GM12878 (cell line): ENCODE measurements around the gene SCT. TPM values are rescaled to one million over a fixed set of nuclear protein-coding genes. Genes with fewer than 3 reads are reported as not detected.

Experiments
- ATAC-seq: fragments of 200-7000 bp; cut with Tn5 transposase; 3 replicates; pipeline ENCODE4 v1.9.1; 2020; ENCODE audit warnings: mild to moderate bottlenecking, moderate library complexity
- BruUV-seq: library from RNA; stranded (reverse); fragments of 400-500 nt; replicated peaks from 2 replicates; lab custom pipeline; 2021; lab: Mats Ljungman, UMichigan
- CTCF ChIA-PET: fragments of 300-600 bp; sonication (Branson Sonifier 250); formaldehyde crosslinking; extraction: SDS; loops from one replicate; lab custom pipeline; 2021; ENCODE audit warnings: inconsistent platforms; lab: Yijun Ruan, JAX
- POLR2A ChIA-PET: fragments of 350-600 bp; formaldehyde crosslinking; extraction: SDS; loops from one replicate; lab custom pipeline; 2021; ENCODE audit warnings: inconsistent platforms; lab: Charles Lee
- RAD21 ChIA-PET: fragments of 300-600 bp; sonication (Branson Sonifier 250); formaldehyde crosslinking; loops from one replicate; lab custom pipeline; 2023; ENCODE audit warnings: antibody characterized with exemption; ENCODE audit not compliant: unreplicated experiment; lab: Charles Lee
- SMC1A ChIA-PET: fragments of 300-600 bp; sonication (Branson Sonifier 250); formaldehyde crosslinking; loops from one replicate; lab custom pipeline; 2023; ENCODE audit not compliant: unreplicated experiment, uncharacterized antibody; lab: Charles Lee
- DNase-seq: peaks from one replicate; pipeline ENCODE4 v3.0.0-alpha.2; 2011; ENCODE audit warnings: low read depth, low spot score
- FAIRE-seq: peaks from 3 replicates; lab custom pipeline; 2011; peaks lifted over from hg19 to GRCh38; lab: Jason Lieb, UNC
- H2AFZ ChIP-seq: 2 replicates; pipeline ENCODE4 v1.6.0; 2011; ENCODE audit warnings: low read depth, low read length, control low read depth; ENCODE audit not compliant: control insufficient read depth
- H3K27ac ChIP-seq: 2 replicates; pipeline ENCODE4 v1.5.1; 2011; ENCODE audit warnings: control low read depth; ENCODE audit not compliant: control insufficient read depth, insufficient read depth
- H3K27me3 ChIP-seq, 2 experiments: replicated peaks in 1 of 2; 2 replicates each; pipeline versions ENCODE4 v1.6.0 to v1.6.1; 2011; ENCODE audit warnings: low read length in 1 of 2; ENCODE audit not compliant: control insufficient read depth in 2 of 2, insufficient read depth in 2 of 2
- H3K36me3 ChIP-seq, 2 experiments: 2 replicates each; pipeline ENCODE4 v1.5.1; 2011; ENCODE audit warnings: low read length in 1 of 2; ENCODE audit not compliant: control insufficient read depth in 2 of 2, insufficient read depth in 2 of 2
- H3K4me1 ChIP-seq: 2 replicates; pipeline ENCODE4 v1.6.1; 2011; ENCODE audit warnings: mild to moderate bottlenecking, low read length, moderate library complexity, mixed read lengths; ENCODE audit not compliant: control insufficient read depth, insufficient read depth
- H3K4me2 ChIP-seq: 2 replicates; pipeline ENCODE4 v1.6.0; 2011; ENCODE audit warnings: control low read depth; ENCODE audit not compliant: control insufficient read depth, insufficient read depth
- H3K4me3 ChIP-seq: fragments of 200-600 bp; sonication (generic); 2 replicates; pipeline ENCODE4 v1.5.1; 2016
- H3K79me2 ChIP-seq: 2 replicates; pipeline ENCODE4 v1.6.0; 2011; ENCODE audit warnings: low read length; ENCODE audit not compliant: control insufficient read depth, insufficient read depth
- H3K9ac ChIP-seq: 2 replicates; pipeline ENCODE4 v1.8.0; 2011; ENCODE audit warnings: low read length, control low read depth, mixed read lengths; ENCODE audit not compliant: control insufficient read depth, insufficient read depth
- H3K9me3 ChIP-seq: replicated peaks from 3 replicates; pipeline ENCODE4 v1.5.1; 2011; ENCODE audit warnings: mild to moderate bottlenecking, low read length; ENCODE audit not compliant: control insufficient read depth, insufficient read depth
- H4K20me1 ChIP-seq: 2 replicates; pipeline ENCODE4 v1.6.0; 2011; ENCODE audit not compliant: control insufficient read depth, insufficient read depth
- IKZF1 ChIP-seq: fragments of 450-650 bp; conservative IDR thresholded peaks from 2 replicates; pipeline ENCODE4 v1.6.1; 2017; ENCODE audit warnings: antibody characterized with exemption, mild to moderate bottlenecking
- IKZF2 ChIP-seq, 2 experiments: fragments of 450-650 bp; IDR thresholded peaks; 2 replicates each; pipeline ENCODE4 v1.6.1; 2017; ENCODE audit warnings: mild to moderate bottlenecking in 2 of 2, moderate library complexity in 2 of 2
- JUNB ChIP-seq: IDR thresholded peaks from 2 replicates; pipeline ENCODE4 v1.6.1; 2016; ENCODE audit warnings: antibody characterized with exemption, mild to moderate bottlenecking
- KLF5 ChIP-seq: fragments of 450-650 bp; IDR thresholded peaks from 2 replicates; pipeline ENCODE4 v1.6.1; 2014; ENCODE audit warnings: mild to moderate bottlenecking; ENCODE audit not compliant: partially characterized antibody
- LARP7 ChIP-seq: fragments of 450-650 bp; IDR thresholded peaks from 2 replicates; pipeline ENCODE4 v1.6.1; 2017; ENCODE audit warnings: mild to moderate bottlenecking
- MEF2A ChIP-seq: IDR thresholded peaks from 2 replicates; pipeline ENCODE4 v1.6.1; 2011; ENCODE audit warnings: low read depth, mild to moderate bottlenecking, low read length, moderate library complexity; ENCODE audit not compliant: insufficient read depth
- MEF2B ChIP-seq: fragments of 450-650 bp; IDR thresholded peaks from 2 replicates; pipeline ENCODE4 v1.6.1; 2018; ENCODE audit warnings: mild to moderate bottlenecking, moderate library complexity; ENCODE audit not compliant: partially characterized antibody, poor library complexity, severe bottlenecking
- MXI1 ChIP-seq: fragments of 150-350 bp; IDR thresholded peaks from 2 replicates; pipeline ENCODE4 v1.6.1; 2011; ENCODE audit warnings: low read depth, mild to moderate bottlenecking, inconsistent platforms, low read length, improper control_type of control experiment
- NBN ChIP-seq: fragments of 450-650 bp; IDR thresholded peaks from 2 replicates; pipeline ENCODE4 v1.6.1; 2016
- POLR2A ChIP-seq: IDR thresholded peaks from 2 replicates; pipeline ENCODE4 v1.6.1; 2011; ENCODE audit warnings: low read depth, mild to moderate bottlenecking, low read length
- POLR2AphosphoS5 ChIP-seq: IDR thresholded peaks from 2 replicates; pipeline ENCODE4 v1.6.1; 2011; ENCODE audit warnings: mild to moderate bottlenecking, low read length, inconsistent platforms
- RAD21 ChIP-seq: IDR thresholded peaks from 2 replicates; pipeline ENCODE4 v1.6.1; 2011; ENCODE audit warnings: mild to moderate bottlenecking, low read depth, low read length, moderate library complexity; ENCODE audit not compliant: insufficient read depth
- RBBP5 ChIP-seq: fragments of 200-600 bp; sonication (generic); conservative IDR thresholded peaks from 2 replicates; pipeline ENCODE4 v1.6.1; 2016
- SPI1 ChIP-seq: IDR thresholded peaks from 2 replicates; pipeline ENCODE4 v1.6.1; 2011; ENCODE audit warnings: low read depth, mild to moderate bottlenecking, low read length, moderate library complexity, borderline replicate concordance; ENCODE audit not compliant: insufficient read depth
- STAT1 ChIP-seq: fragments of 450-650 bp; conservative IDR thresholded peaks from 2 replicates; pipeline ENCODE4 v1.6.1; 2014; ENCODE audit warnings: antibody characterized with exemption, mild to moderate bottlenecking
- SUZ12 ChIP-seq: fragments of 200-600 bp; sonication (generic); IDR thresholded peaks from one replicate; pipeline ENCODE4 v1.6.1; 2018; ENCODE audit warnings: antibody characterized with exemption, mild to moderate bottlenecking; ENCODE audit not compliant: unreplicated experiment
- ZBED1 ChIP-seq: IDR thresholded peaks from 2 replicates; pipeline ENCODE4 v1.6.1; 2016; ENCODE audit warnings: borderline replicate concordance
- ZBTB40 ChIP-seq: fragments of 450-650 bp; IDR thresholded peaks from 2 replicates; pipeline ENCODE4 v1.6.1; 2016; ENCODE audit warnings: mild to moderate bottlenecking, moderate library complexity, borderline replicate concordance
- ZSCAN29 ChIP-seq: fragments of 450-650 bp; IDR thresholded peaks from 2 replicates; pipeline ENCODE4 v1.6.1; 2017; ENCODE audit warnings: mild to moderate bottlenecking, moderate library complexity
- ZZZ3 ChIP-seq: IDR thresholded peaks from 2 replicates; pipeline ENCODE4 v1.6.1; 2011; ENCODE audit warnings: low read depth; ENCODE audit not compliant: control insufficient read depth, insufficient read length
- WGBS: methylation state at CpG from one replicate; pipeline ENCODE4 v1.1.6; 2016; ENCODE audit warnings: low lambda C conversion rate; ENCODE audit not compliant: insufficient replicate concordance, insufficient coverage; ENCODE audit errors: missing lambda C conversion rate; 5-methylcytosine and 5-hydroxymethylcytosine counted together
- in situ Hi-C: fragments of 300-500 bp; cut with MboI; formaldehyde crosslinking; loops from 9 replicates; pipeline ENCODE4 v1.14.3; 2018; ENCODE audit warnings: mixed read lengths
- intact Hi-C: fragments of 100-400 bp; cut with micrococcal nuclease; formaldehyde crosslinking; loops from one replicate; pipeline ENCODE4 v1.14.2; 2022; ENCODE audit not compliant: unreplicated experiment
- polyA plus RNA-seq, 11 experiments: library from polyadenylated mRNA; depleted of rRNA in 4 of 11; unstranded in 6 of 11; stranded (reverse) in 5 of 11; fragments of >200 nt; fragmentation: Nextera tagmentation in 4 of 11; fragmentation: Illumina TruSeq in 1 of 11; extraction: Ambion mirVana in 4 of 11; extraction: Trizol in 1 of 11; gene quantifications; 1 replicate in 1 of 11; 2 replicates in 10 of 11; pipeline versions ENCODE4 v1.2.1 to v1.2.3, GENCODE V29; 2011 to 2016; ENCODE audit warnings: inconsistent platforms in 2 of 11, missing spikeins in 2 of 11, low read depth in 1 of 11
- total RNA-seq, 4 experiments: library from RNA; depleted of rRNA in 3 of 4; stranded (reverse); fragments of >200 nt in 3 of 4; fragmentation: Illumina TruSeq in 1 of 4; extraction: Trizol in 1 of 4; gene quantifications; 2 replicates each; pipeline versions ENCODE4 v1.2.1 to v1.2.3, GENCODE V29; 2013 to 2021
- TF ChIP-seq, protein P1 (sequence below): IDR thresholded peaks from 2 replicates; pipeline ENCODE4 v1.6.1; 2012; ENCODE audit warnings: low read length, inconsistent platforms

SCT gene
- total and polyA plus RNA-seq, 10 of the 15 experiments (the other 5 are each of a cell fraction or from before 2014, with no cell fraction given): not detected

DNA sequence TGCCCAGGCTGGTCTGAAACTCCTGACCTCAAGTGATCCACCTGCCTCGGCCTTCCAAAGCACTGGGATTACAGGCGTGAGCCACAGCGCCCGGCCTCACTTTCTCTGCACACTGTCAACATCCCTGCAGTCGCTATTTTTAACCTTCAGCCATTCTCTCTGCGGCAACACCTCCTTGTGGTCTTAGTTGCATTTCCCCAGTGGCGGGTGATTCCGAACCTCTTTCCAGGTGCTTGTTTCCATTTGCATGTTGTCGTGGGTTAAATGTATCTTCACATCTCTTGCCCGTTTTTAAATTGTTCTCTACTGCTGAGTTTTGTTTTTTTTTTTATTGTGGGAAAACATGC lies 2.2 kb upstream of the SCT start:
- Histone ChIP-seq H3K36me3 (no peaks in the 10 kb centered on the region), H3K79me2 (no peaks in the 10 kb centered on the region), H3K9ac (0 out of 2 replicates have a peak overlapping the region, but pooled peaks have one; percentile 27), H2AFZ (no peak overlapping the region; the same call in 1 of the 2 replicates), H4K20me1 (no peaks in the 10 kb centered on the region), H3K27ac (peak overlapping the region; percentile 66), H3K4me2 (peak overlapping the region; percentile 75), H3K27me3 (no peaks in the 10 kb centered on the region), H3K4me1 (peaks cover 29% of the 10 kb centered on the region), H3K4me3 (peak overlapping the region; percentile 39; the same call in 1 of the 2 replicates), H3K9me3 (no peaks in the 10 kb centered on the region)
- ChIA-PET SMC1A (no interaction called here), POLR2A (no interaction called here), RAD21 (interaction anchor here (0.6 kb wide), 1 partner anchor 370 kb away, joined by 3 read pairs; no protein-coding TSS in a partner anchor), CTCF (interaction anchor here (0.7 to 1.1 kb wide), 2 partner anchors 33 to 179 kb away, joined by 3 read pairs; no protein-coding TSS in a partner anchor)
- in situ Hi-C loops: no loop called here
- 0% methylated on average over 10 of the region's 10 CpGs for WGBS
- no TSS peak for BruUV-seq
- FAIRE-seq (peak; percentile 70), ATAC-seq (peak; percentile 59), DNase-seq (no peak)
- intact Hi-C loops: no loop called here
- TF ChIP-seq, protein P1, sequence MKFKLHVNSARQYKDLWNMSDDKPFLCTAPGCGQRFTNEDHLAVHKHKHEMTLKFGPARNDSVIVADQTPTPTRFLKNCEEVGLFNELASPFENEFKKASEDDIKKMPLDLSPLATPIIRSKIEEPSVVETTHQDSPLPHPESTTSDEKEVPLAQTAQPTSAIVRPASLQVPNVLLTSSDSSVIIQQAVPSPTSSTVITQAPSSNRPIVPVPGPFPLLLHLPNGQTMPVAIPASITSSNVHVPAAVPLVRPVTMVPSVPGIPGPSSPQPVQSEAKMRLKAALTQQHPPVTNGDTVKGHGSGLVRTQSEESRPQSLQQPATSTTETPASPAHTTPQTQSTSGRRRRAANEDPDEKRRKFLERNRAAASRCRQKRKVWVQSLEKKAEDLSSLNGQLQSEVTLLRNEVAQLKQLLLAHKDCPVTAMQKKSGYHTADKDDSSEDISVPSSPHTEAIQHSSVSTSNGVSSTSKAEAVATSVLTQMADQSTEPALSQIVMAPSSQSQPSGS: peak; percentile 20; the same call in 1 of the 2 replicates
- no peak for TF ChIP-seq SUZ12
- no peak for TF ChIP-seq ZZZ3
- no peak for TF ChIP-seq IKZF1
- TF ChIP-seq SPI1: peak; percentile 31; the same call in 1 of the 2 replicates
- TF ChIP-seq JUNB: no peak
- no peak for TF ChIP-seq ZBTB40
- no peak for TF ChIP-seq STAT1
- no peak for TF ChIP-seq NBN
- no peak for TF ChIP-seq MXI1
- no peak for TF ChIP-seq KLF5
- TF ChIP-seq LARP7: no peak
- TF ChIP-seq ZSCAN29: no peak
- TF ChIP-seq IKZF2 (IDR thresholded peaks at IDR 0.05): peak; percentile 50 to 54; a peak in 3 of 4 replicates
- TF ChIP-seq POLR2AphosphoS5: no peak
- TF ChIP-seq MEF2B: peak; percentile 39
- no peak for TF ChIP-seq RBBP5
- TF ChIP-seq ZBED1: no peak
- TF ChIP-seq MEF2A: peak; percentile 82; the same call in 1 of the 2 replicates
- TF ChIP-seq POLR2A: no peak
- 0 out of 2 replicates have a peak, but pooled peaks have one; percentile 15 for TF ChIP-seq RAD21
